Measurements from ENCODE around the gene IRF6. TPM values are rescaled to one million over a fixed set of nuclear protein-coding genes. Genes with fewer than 3 reads are reported as not detected.

Gene IRF6
- total and polyA plus RNA-seq, 2 of the 8 experiments (the other 6 are each of a cell fraction or from before 2014, with no cell fraction given) = 9.6 to 13.4 TPM

DNA sequence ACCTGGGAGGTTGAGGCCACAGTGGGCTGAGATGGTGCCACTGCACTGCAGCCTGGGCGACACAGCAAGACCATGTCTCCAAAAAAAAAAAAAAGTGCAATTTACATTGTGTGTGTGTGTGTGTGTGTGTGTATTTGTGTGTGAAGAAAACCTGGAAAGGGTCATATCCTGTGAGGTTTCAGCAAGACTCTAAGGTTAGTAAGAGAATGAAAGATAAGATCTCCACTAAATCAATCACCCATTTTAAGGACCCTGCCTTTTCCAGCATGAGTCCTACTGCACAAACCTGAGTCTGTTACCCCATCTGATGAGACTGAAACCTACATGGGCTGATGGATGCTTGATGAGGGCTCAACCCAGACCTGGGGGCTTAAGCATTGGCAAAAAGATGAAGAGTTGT is 16.7 kb downstream of the IRF6 start:
- no peak for FAIRE-seq
- no peaks in the 10 kb centered on the region for H3K9me3 ChIP-seq (ENCODE audit: insufficient read depth in 2 of 2, low read depth in 1 of 2, low read length in 1 of 2)
- CTCF ChIA-PET (ENCODE audit: partially characterized antibody) = no interaction called here

More for the DNA sequence above, 16.7 kb downstream of the IRF6 start:
- Histone ChIP-seq H4K91ac (replicated peaks; ENCODE audit: insufficient read length, low read length) (no peak overlapping the region), H3K4ac (replicated peaks; ENCODE audit: insufficient read length, low read depth, low read length) (no peak overlapping the region), H2AK5ac (ENCODE audit: low read depth, low read length) (no peak overlapping the region), H3K27me3 (replicated peaks in 1 of 4; ENCODE audit: control insufficient read depth in 3 of 4, extremely low read depth in 1 of 4, insufficient read depth in 3 of 4, low read length in 3 of 4) (no peaks in the 10 kb centered on the region), H2AFZ (ENCODE audit: low read length) (no peak overlapping the region), H2BK20ac (ENCODE audit: low read length) (no peak overlapping the region), H2BK5ac (ENCODE audit: low read depth, low read length) (no peak overlapping the region), H3K4me3 (ENCODE audit: extremely low read depth in 1 of 4, insufficient read depth in 2 of 4, low read depth in 3 of 4, low read length in 4 of 4) (no peak overlapping the region), H3K9ac (replicated peaks in 1 of 4; ENCODE audit: extremely low read depth in 1 of 4, low read depth in 3 of 4, low read length in 3 of 4) (no peak overlapping the region), H3K36me3 (ENCODE audit: control insufficient read depth in 2 of 4, insufficient read depth in 4 of 4, low read length in 3 of 4) (peaks cover 2 to 9% (median 4%) of the 10 kb centered on the region in 4 experiments; a peak in 6 of 8 replicates), H3K79me2 (ENCODE audit: control insufficient read depth in 1 of 2, insufficient read depth in 2 of 2, low read length in 2 of 2) (no peaks in the 10 kb centered on the region), H3K27ac (ENCODE audit: low read depth, low read length) (no peak overlapping the region), H2BK15ac (ENCODE audit: low read length) (no peak overlapping the region), H3K23ac (ENCODE audit: insufficient read length) (no peak overlapping the region), H4K8ac (ENCODE audit: extremely low read depth, insufficient read depth, low read length) (no peak overlapping the region), H3K14ac (ENCODE audit: insufficient read length) (no peak overlapping the region), H3K23me2 (ENCODE audit: low read depth, low read length) (peaks cover under 1% of the 10 kb centered on the region; the same call in 1 of the 2 replicates), H3K18ac (ENCODE audit: extremely low read depth, low read length) (no peak overlapping the region), H2BK120ac (replicated peaks; ENCODE audit: low read depth, low read length) (no peak overlapping the region), H3K56ac (replicated peaks; ENCODE audit: insufficient read length, low read depth, low read length) (no peak overlapping the region), H3K79me1 (ENCODE audit: low read depth, low read length) (no peaks in the 10 kb centered on the region; the same call in 1 of the 2 replicates), H4K20me1 (replicated peaks in 1 of 2; ENCODE audit: control insufficient read depth in 1 of 2, insufficient read depth in 2 of 2, low read length in 2 of 2) (no peaks in the 10 kb centered on the region), H3K4me1 (replicated peaks in 1 of 4; ENCODE audit: control insufficient read depth in 3 of 4, insufficient read depth in 4 of 4, low read length in 3 of 4) (no peaks in the 10 kb centered on the region), H3K4me2 (ENCODE audit: insufficient read depth in 1 of 2, low read depth in 2 of 2, low read length in 2 of 2) (no peak overlapping the region), H2BK12ac (ENCODE audit: low read depth, low read length) (no peak overlapping the region), H4K5ac (ENCODE audit: insufficient read length, low read depth, low read length) (no peak overlapping the region)
- WGBS, 2 experiments (ENCODE audit: extremely low coverage in 1 of 2, insufficient coverage in 1 of 2, insufficient read length in 1 of 2, insufficient replicate concordance in 2 of 2, low coverage in 1 of 2, low lambda C conversion rate in 2 of 2, missing lambda C conversion rate in 1 of 2) = 82% methylated on average over 1 of the region's 1 CpG; no CpG with 5 or more reads in 1 of the 2 experiments
- POLR2A ChIA-PET (ENCODE audit: partially characterized antibody) = no interaction called here
- TF ChIP-seq BACH1 (IDR thresholded peaks at IDR 0.05; ENCODE audit: low read length) (no peak), EGR1 (IDR thresholded peaks at IDR 0.05; ENCODE audit: borderline replicate concordance, low read depth, low read length) (no peak), GTF2F1 (IDR thresholded peaks at IDR 0.05; ENCODE audit: borderline replicate concordance, low read depth, low read length) (no peak), HDAC6 (IDR thresholded peaks at IDR 0.05; ENCODE audit: low read depth, low read length) (no peak), E2F6 (IDR thresholded peaks at IDR 0.05) (no peak), SIRT6 (IDR thresholded peaks at IDR 0.05; ENCODE audit: low read length) (no peak), BRCA1 (IDR thresholded peaks at IDR 0.05; ENCODE audit: low read depth, low read length) (no peak)
- TF ChIP-seq, protein P1, sequence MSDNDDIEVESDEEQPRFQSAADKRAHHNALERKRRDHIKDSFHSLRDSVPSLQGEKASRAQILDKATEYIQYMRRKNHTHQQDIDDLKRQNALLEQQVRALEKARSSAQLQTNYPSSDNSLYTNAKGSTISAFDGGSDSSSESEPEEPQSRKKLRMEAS (IDR thresholded peaks at IDR 0.05) = no peak
- TF ChIP-seq, protein P2, sequence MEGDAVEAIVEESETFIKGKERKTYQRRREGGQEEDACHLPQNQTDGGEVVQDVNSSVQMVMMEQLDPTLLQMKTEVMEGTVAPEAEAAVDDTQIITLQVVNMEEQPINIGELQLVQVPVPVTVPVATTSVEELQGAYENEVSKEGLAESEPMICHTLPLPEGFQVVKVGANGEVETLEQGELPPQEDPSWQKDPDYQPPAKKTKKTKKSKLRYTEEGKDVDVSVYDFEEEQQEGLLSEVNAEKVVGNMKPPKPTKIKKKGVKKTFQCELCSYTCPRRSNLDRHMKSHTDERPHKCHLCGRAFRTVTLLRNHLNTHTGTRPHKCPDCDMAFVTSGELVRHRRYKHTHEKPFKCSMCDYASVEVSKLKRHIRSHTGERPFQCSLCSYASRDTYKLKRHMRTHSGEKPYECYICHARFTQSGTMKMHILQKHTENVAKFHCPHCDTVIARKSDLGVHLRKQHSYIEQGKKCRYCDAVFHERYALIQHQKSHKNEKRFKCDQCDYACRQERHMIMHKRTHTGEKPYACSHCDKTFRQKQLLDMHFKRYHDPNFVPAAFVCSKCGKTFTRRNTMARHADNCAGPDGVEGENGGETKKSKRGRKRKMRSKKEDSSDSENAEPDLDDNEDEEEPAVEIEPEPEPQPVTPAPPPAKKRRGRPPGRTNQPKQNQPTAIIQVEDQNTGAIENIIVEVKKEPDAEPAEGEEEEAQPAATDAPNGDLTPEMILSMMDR (IDR thresholded peaks at IDR 0.05; ENCODE audit: control extremely low read depth in 1 of 3, insufficient read depth in 1 of 3, low read depth in 1 of 3, low read length in 3 of 3) = no peak
- no peak for DNase-seq (ENCODE audit: low read depth in 1 of 2, low spot score in 2 of 2)

All from H1 (cell line).